ENCODE measurements around the gene ARMS2. TPM values are rescaled to one million over a fixed set of nuclear protein-coding genes. Genes with fewer than 3 reads are reported as not detected.

ARMS2 gene
- total and polyA plus RNA-seq, 9 donors, result not detected

- Histone ChIP-seq H3K36me3 (no peaks in the 10 kb centered on the region), H3K27me3 (no peaks in the 10 kb centered on the region), H3K27ac (peak overlapping the region in 1 of 2 donors; percentile 24), H3K4me1 (ENCODE audit: insufficient read depth) (peaks cover 23% of the 10 kb centered on the region), H3K4me3 (no peak overlapping the region), H3K9me3 (no peaks in the 10 kb centered on the region)
- no peak for TF ChIP-seq POLR2A (IDR thresholded peaks at IDR 0.05)
- intact Hi-C loops (cut with DNase I), result loop anchor here in 2 of 4 donors (5.0 to 10.0 kb wide), 2 partner anchors 33 to 100 kb away; partner anchors contain the start of gene DMBT1 (in 1 of the 2)
- WGBS, 3 donors, result 75 to 90% (median 76%) methylated on average over 11 of the region's 11 CpGs
- DNase-seq, result no peak
Observed at GRCh38 chr10:122464586-122464985, 10.1 kb downstream of the ARMS2 start.

- 51 to 61% (median 61%) methylated on average over 6 of the region's 6 CpGs for WGBS, 3 donors
- Histone ChIP-seq H3K9me3 (no peaks in the 10 kb centered on the region), H3K27ac (no peak overlapping the region), H3K27me3 (no peaks in the 10 kb centered on the region), H3K36me3 (no peaks in the 10 kb centered on the region), H3K4me3 (no peak overlapping the region), H3K4me1 (ENCODE audit: insufficient read depth) (peaks cover 18% of the 10 kb centered on the region)
- TF ChIP-seq POLR2A (IDR thresholded peaks at IDR 0.05) (no peak), CTCF (IDR thresholded peaks at IDR 0.05) (no peak), EP300 (IDR thresholded peaks at IDR 0.05) (no peak)
- DNase-seq, result no peak
- intact Hi-C loops (cut with DNase I), result loop anchor here in 1 of 4 donors (10.0 kb wide), 1 partner anchor 99 kb away; the partner anchor contains the start of gene DMBT1
Observed at GRCh38 chr10:122465401-122466040, 11.1 kb downstream of the ARMS2 start.

DNA sequence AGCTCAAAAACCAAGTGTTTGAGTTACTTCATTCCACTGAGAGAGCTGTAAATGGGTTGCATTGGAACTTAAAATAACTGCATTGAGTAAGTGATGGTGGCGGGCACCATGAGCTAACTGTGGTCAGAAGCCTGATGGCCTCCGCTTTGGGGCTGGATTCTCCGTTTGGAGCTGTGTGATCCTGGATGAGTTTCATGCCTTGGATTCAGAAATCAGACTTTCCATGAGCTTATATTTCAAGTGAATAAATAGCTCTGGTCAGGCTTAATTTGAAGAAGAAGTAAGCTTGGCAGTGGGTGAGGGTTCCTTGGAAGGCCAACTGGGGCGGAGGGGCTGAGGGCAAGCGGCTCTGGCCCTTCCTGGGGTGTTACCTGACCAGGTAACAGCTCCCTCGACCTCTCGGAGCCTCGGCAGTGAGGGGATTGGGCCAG is 12.5 kb downstream of the ARMS2 start:
- Histone ChIP-seq H3K36me3 (no peaks in the 10 kb centered on the region), H3K27me3 (no peaks in the 10 kb centered on the region), H3K4me3 (no peak overlapping the region), H3K27ac (no peak overlapping the region), H3K4me1 (ENCODE audit: insufficient read depth) (peaks cover 23% of the 10 kb centered on the region), H3K9me3 (no peaks in the 10 kb centered on the region)
- no peak for TF ChIP-seq POLR2A (IDR thresholded peaks at IDR 0.05)
- no peak for TF ChIP-seq EP300 (IDR thresholded peaks at IDR 0.05)
- no peak for TF ChIP-seq CTCF (IDR thresholded peaks at IDR 0.05)
- intact Hi-C loops (cut with DNase I), result loop anchor here in 1 of 4 donors (10.0 kb wide), 1 partner anchor 98 kb away; the partner anchor contains the start of gene DMBT1
- DNase-seq, result no peak
- 81 to 87% (median 81%) methylated on average over 8 of the region's 8 CpGs for WGBS, 3 donors

DNA sequence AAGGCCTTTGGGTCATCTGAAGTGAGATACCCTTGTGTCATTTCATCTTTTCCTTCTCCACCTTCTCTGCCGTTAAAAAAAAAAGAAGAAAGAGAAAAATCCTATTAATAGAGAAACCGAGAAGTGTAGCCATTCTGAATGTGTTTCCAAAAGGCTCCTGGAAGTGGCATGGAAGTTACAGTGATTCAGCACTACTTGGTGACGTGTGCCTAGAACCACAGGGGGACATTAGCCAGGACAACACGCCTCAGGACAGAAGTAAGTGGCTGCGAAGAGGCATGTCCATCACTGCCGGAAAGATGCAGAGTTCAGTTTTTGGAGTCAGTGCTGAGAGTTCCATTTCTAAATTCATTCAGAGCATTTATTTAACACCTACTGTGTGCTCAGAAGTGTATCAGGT is 13.2 kb downstream of the ARMS2 start:
- H3K36me3 ChIP-seq, result no peaks in the 10 kb centered on the region
- WGBS, 3 donors, result 85 to 96% (median 86%) methylated on average over 6 of the region's 6 CpGs
- H3K27ac ChIP-seq, result no peak overlapping the region
- no peaks in the 10 kb centered on the region for H3K27me3 ChIP-seq
- intact Hi-C loops (cut with DNase I), result loop anchor here in 1 of 4 donors (10.0 kb wide), 1 partner anchor 97 kb away; the partner anchor contains the start of gene DMBT1
- no peak for TF ChIP-seq POLR2A (IDR thresholded peaks at IDR 0.05)
- TF ChIP-seq EP300 (IDR thresholded peaks at IDR 0.05), result no peak
- TF ChIP-seq CTCF (IDR thresholded peaks at IDR 0.05), result no peak
- peaks cover 26% of the 10 kb centered on the region for H3K4me1 ChIP-seq (ENCODE audit: insufficient read depth)
- DNase-seq, result no peak
- H3K4me3 ChIP-seq, result no peak overlapping the region
- H3K9me3 ChIP-seq, result no peaks in the 10 kb centered on the region

Data from ovary (tissue), 9 donors.